Measurements from ENCODE around the gene ALS2CL.

GRCh38 chr3:46724424-46724823, 30.9 kb upstream of the ALS2CL start:
- TF ChIP-seq CTCF (IDR thresholded peaks at IDR 0.05; ENCODE audit: insufficient read depth, low read depth, low read length) (no peak), EZH2 (IDR thresholded peaks at IDR 0.05; ENCODE audit: insufficient read depth, low read length) (no peak)

Data from astrocyte (in vitro differentiated cells and primary cell).